ENCODE measurements around the gene ARVCF. TPM values are rescaled to one million over a fixed set of nuclear protein-coding genes. Genes with fewer than 3 reads are reported as not detected.
A peak's percentile ranks its signal among the peaks of the same experiment; 100 is the strongest.

The ARVCF gene
- total and polyA plus RNA-seq, 12 donors: 22.2 to 58.9 (median 32.1) TPM

DNA sequence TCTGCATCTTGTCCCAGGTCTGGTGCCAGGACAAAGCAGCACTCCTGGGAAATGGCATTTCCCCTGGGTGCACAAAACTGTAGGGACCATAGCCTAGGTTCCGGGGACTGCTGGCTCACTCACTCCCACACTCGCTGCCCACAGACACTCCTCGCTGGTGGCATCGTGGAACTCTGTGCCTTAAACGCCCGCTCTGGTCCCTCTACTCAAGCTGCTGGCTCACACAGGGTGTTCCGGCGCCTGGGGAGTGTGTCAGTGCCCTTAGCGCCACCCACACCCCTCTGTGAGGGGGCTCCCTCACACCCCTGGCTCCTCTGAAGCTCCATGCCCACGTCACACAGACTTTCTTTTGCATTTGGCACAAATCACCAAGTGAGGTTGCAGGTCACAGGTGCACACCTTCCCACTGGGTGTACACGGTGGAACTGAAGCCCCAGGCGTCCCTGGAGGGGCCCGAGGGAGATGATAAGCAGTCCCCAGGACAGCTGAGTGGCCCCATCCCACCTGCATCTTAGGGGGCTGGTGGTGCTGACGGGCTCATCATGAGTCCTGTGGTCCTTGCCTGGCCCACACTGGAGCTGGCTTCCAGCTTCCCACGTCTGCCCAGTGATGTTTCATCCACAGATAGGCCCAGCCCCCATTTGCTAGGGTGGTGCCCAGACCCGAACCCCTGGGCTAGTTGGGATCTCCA lies 40.2 kb upstream of the ARVCF start:
- intact Hi-C loops (cut with DNase I): no loop called here
- Histone ChIP-seq H3K4me3 (no peak overlapping the region), H3K4me1 (peaks cover 0 to 24% (median 5%) of the 10 kb centered on the region in 9 donors), H3K27ac (no peak overlapping the region), H3K36me3 (peaks cover 0 to 99% (median 51%) of the 10 kb centered on the region in 9 donors), H3K27me3 (no peaks in the 10 kb centered on the region), H3K9me3 (no peaks in the 10 kb centered on the region)
- TF ChIP-seq, protein P1, sequence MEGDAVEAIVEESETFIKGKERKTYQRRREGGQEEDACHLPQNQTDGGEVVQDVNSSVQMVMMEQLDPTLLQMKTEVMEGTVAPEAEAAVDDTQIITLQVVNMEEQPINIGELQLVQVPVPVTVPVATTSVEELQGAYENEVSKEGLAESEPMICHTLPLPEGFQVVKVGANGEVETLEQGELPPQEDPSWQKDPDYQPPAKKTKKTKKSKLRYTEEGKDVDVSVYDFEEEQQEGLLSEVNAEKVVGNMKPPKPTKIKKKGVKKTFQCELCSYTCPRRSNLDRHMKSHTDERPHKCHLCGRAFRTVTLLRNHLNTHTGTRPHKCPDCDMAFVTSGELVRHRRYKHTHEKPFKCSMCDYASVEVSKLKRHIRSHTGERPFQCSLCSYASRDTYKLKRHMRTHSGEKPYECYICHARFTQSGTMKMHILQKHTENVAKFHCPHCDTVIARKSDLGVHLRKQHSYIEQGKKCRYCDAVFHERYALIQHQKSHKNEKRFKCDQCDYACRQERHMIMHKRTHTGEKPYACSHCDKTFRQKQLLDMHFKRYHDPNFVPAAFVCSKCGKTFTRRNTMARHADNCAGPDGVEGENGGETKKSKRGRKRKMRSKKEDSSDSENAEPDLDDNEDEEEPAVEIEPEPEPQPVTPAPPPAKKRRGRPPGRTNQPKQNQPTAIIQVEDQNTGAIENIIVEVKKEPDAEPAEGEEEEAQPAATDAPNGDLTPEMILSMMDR (IDR thresholded peaks at IDR 0.05): no peak
- ATAC-seq (no peak), DNase-seq (no peak)
- 91 to 92% methylated on average over 16 of the region's 16 CpGs for WGBS, 2 donors

DNA sequence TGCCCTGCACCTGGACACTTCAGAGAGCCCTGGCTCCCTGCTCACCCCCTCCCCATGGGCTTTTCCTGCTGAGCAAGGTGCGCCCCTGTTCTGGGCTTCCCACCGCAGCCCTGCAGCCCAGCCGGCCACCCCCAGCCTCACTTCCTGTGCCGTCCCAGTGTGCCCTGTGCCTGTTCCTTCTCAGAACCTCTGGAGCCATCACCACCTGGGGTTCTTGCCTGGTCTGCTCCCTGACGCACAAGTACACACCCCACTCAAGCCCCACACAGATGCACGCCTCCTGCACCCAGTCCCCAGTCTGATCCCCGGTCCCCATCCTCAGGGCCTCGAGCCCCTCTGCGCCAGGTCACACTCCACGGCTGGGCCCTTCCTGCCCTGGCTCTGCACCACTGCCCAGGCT lies 39.5 kb upstream of the ARVCF start:
- H3K27me3 ChIP-seq: no peaks in the 10 kb centered on the region
- TF ChIP-seq, protein P1 (IDR thresholded peaks at IDR 0.05): no peak
- H3K4me1 ChIP-seq: peaks cover 0 to 21% (median 2%) of the 10 kb centered on the region in 9 donors
- WGBS, 2 donors: 84 to 87% methylated on average over 10 of the region's 10 CpGs
- no peak overlapping the region for H3K4me3 ChIP-seq
- peaks cover 0 to 99% (median 53%) of the 10 kb centered on the region in 9 donors for H3K36me3 ChIP-seq
- intact Hi-C loops (cut with DNase I): no loop called here
- H3K27ac ChIP-seq: no peak overlapping the region
- ATAC-seq (no peak), DNase-seq (no peak)
- H3K9me3 ChIP-seq: no peaks in the 10 kb centered on the region

DNA sequence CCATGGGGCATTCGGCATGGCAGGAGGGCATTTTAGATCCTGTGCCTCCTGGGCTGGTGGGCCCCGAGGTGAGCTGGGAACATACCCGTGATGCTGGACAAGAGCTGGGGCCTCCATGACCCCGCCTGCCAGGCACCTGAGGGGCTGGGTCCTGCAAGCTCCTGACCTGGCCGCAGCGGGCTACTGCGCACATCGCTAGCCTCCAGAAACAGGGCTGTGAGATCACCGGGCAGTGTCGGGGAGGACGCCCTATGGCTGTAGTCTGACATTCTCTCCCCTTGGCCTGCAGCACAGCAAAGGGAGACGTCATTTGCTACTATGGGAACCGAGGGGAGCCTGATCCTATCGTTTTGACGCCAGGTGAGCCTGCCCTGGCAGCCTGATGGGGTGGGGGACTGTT lies 39.0 kb upstream of the ARVCF start:
- peaks cover 0 to 99% (median 50%) of the 10 kb centered on the region in 9 donors for H3K36me3 ChIP-seq

DNA sequence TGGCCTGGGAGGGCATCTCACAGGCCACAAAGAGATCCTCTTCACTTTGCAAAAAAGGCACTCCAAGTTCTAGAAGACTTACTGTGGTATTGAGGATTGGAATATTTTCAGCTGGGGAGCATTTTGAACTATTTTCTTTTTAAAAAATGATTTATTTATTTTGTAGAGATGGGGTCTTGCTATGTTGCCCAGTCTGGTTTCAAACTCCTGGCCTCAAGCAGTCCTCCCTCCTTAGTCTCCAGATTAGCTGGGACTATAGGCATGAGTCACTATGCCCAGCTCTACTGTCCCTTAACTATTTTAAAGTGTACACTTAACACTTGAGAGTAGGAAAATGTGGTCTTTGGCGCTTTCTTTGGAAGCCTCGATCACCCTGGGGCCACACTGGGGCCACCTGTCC lies 38.5 kb upstream of the ARVCF start:
- H3K36me3 ChIP-seq: peaks cover 0 to 97% (median 50%) of the 10 kb centered on the region in 9 donors
- H3K4me3 ChIP-seq: no peak overlapping the region
- no peak overlapping the region for H3K27ac ChIP-seq
- WGBS, 2 donors: 95 to 98% methylated on average over 2 of the region's 2 CpGs
- peaks cover 0 to 16% (median 0%) of the 10 kb centered on the region in 9 donors for H3K4me1 ChIP-seq
- intact Hi-C loops (cut with DNase I): no loop called here
- no peaks in the 10 kb centered on the region for H3K9me3 ChIP-seq
- ATAC-seq (no peak), DNase-seq (no peak)
- TF ChIP-seq, protein P1 (IDR thresholded peaks at IDR 0.05): no peak
- no peaks in the 10 kb centered on the region for H3K27me3 ChIP-seq

More for the DNA sequence above, 39.0 kb upstream of the ARVCF start:
- DNase-seq (peak in 1 of 2 donors; percentile 3), ATAC-seq (no peak)
- H3K9me3 ChIP-seq: no peaks in the 10 kb centered on the region
- no peaks in the 10 kb centered on the region for H3K27me3 ChIP-seq
- peaks cover 0 to 16% (median 0%) of the 10 kb centered on the region in 9 donors for H3K4me1 ChIP-seq
- no peak overlapping the region for H3K4me3 ChIP-seq
- no peak overlapping the region for H3K27ac ChIP-seq
- TF ChIP-seq, protein P1 (IDR thresholded peaks at IDR 0.05): no peak
- WGBS, 2 donors: 94% methylated on average over 15 of the region's 15 CpGs
- intact Hi-C loops (cut with DNase I): no loop called here

All from heart right ventricle (tissue), 16 donors.